ENCODE measurements around the gene CAD. TPM values are rescaled to one million over a fixed set of nuclear protein-coding genes. Genes with fewer than 3 reads are reported as not detected.

Gene CAD
- total RNA-seq, 1 donor from 2014 or later: 51.2 TPM

DNA sequence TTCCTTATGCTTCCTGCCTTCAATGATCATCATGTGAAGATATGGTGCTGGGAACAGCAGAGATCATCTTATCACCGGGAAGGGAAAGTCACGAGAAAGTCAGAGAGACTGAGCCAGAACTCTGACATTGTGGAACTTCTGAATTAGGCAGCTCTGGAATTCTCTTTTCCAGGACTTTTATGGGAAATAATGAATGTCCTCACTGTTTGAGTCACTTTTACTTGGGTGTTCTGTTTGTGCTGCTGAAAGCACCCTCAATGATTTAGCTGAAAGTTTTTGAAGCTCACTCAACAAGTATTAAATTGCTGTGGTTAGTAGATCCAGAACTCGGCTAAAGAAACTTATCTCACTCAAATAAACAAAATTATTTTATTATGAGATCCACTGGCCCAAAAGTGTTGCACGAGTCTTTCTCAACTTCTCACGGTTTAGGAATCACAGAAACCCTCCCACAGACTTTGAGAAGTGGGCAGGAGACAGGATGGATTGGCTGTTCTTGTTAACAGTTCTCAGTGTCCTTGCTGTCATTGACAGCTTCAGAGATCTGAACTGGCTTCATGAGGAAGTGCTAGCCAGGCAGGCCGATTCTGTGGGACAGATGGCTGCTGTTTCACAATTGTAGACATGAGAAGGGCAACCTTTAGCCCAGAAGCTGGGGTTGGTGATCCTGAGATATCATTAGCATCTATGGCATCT, 31.7 kb upstream of the CAD start:
- no peak for TF ChIP-seq EZH2 (IDR thresholded peaks at IDR 0.05; ENCODE audit: insufficient read depth, low read length)
- TF ChIP-seq, protein P1, sequence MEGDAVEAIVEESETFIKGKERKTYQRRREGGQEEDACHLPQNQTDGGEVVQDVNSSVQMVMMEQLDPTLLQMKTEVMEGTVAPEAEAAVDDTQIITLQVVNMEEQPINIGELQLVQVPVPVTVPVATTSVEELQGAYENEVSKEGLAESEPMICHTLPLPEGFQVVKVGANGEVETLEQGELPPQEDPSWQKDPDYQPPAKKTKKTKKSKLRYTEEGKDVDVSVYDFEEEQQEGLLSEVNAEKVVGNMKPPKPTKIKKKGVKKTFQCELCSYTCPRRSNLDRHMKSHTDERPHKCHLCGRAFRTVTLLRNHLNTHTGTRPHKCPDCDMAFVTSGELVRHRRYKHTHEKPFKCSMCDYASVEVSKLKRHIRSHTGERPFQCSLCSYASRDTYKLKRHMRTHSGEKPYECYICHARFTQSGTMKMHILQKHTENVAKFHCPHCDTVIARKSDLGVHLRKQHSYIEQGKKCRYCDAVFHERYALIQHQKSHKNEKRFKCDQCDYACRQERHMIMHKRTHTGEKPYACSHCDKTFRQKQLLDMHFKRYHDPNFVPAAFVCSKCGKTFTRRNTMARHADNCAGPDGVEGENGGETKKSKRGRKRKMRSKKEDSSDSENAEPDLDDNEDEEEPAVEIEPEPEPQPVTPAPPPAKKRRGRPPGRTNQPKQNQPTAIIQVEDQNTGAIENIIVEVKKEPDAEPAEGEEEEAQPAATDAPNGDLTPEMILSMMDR (IDR thresholded peaks at IDR 0.05; ENCODE audit: insufficient read depth, low read depth, low read length): no peak
- Mint-ChIP-seq H3K27ac (ENCODE audit: unreplicated experiment) (no peak overlapping the region), H3K9me3 (ENCODE audit: unreplicated experiment) (peaks cover 4% of the 10 kb centered on the region), H3K36me3 (ENCODE audit: low read depth, unreplicated experiment) (no peaks in the 10 kb centered on the region), H3K27me3 (ENCODE audit: low read depth, unreplicated experiment) (peaks cover 4% of the 10 kb centered on the region), H3K4me3 (ENCODE audit: unreplicated experiment) (no peak overlapping the region), H3K4me1 (ENCODE audit: low read depth, unreplicated experiment) (peaks cover 11% of the 10 kb centered on the region)
- Histone ChIP-seq H3K9ac (ENCODE audit: low read length) (no peak overlapping the region), H3K36me3 (ENCODE audit: insufficient read depth, low read length) (no peaks in the 10 kb centered on the region), H2AFZ (ENCODE audit: low read depth, low read length) (no peak overlapping the region), H3K79me2 (ENCODE audit: insufficient read depth, low read length) (no peaks in the 10 kb centered on the region), H3K27me3 (ENCODE audit: insufficient read depth, low read length) (peaks cover 5% of the 10 kb centered on the region), H3K4me2 (ENCODE audit: low read length) (no peak overlapping the region), H4K20me1 (ENCODE audit: insufficient read depth, low read length) (no peaks in the 10 kb centered on the region), H3K4me1 (ENCODE audit: insufficient read depth, low read length) (no peaks in the 10 kb centered on the region), H3K4me3 (ENCODE audit: insufficient read depth, low read depth, low read length) (no peak overlapping the region), H3K27ac (ENCODE audit: low read depth, low read length) (no peak overlapping the region), H3K9me3 (ENCODE audit: insufficient read depth, low read depth, low read length) (no peaks in the 10 kb centered on the region)
- DNase-seq (ENCODE audit: low read depth): peak; percentile 71
- no peak for FAIRE-seq

- Histone ChIP-seq H3K79me2 (ENCODE audit: insufficient read depth, low read length) (no peaks in the 10 kb centered on the region), H3K36me3 (ENCODE audit: insufficient read depth, low read length) (no peaks in the 10 kb centered on the region), H3K4me2 (ENCODE audit: low read length) (no peak overlapping the region), H3K27ac (ENCODE audit: low read depth, low read length) (no peak overlapping the region), H3K4me3 (ENCODE audit: insufficient read depth, low read depth, low read length) (no peak overlapping the region), H3K9me3 (ENCODE audit: insufficient read depth, low read depth, low read length) (no peaks in the 10 kb centered on the region), H3K9ac (ENCODE audit: low read length) (no peak overlapping the region), H4K20me1 (ENCODE audit: insufficient read depth, low read length) (no peaks in the 10 kb centered on the region), H3K4me1 (ENCODE audit: insufficient read depth, low read length) (no peaks in the 10 kb centered on the region), H2AFZ (ENCODE audit: low read depth, low read length) (no peak overlapping the region), H3K27me3 (ENCODE audit: insufficient read depth, low read length) (peaks cover 5% of the 10 kb centered on the region)
- H3K4me3 Mint-ChIP-seq (ENCODE audit: unreplicated experiment): no peak overlapping the region
- FAIRE-seq (no peak), DNase-seq (ENCODE audit: low read depth) (no peak)
- H3K27ac Mint-ChIP-seq (ENCODE audit: unreplicated experiment): no peak overlapping the region
- H3K27me3 Mint-ChIP-seq (ENCODE audit: low read depth, unreplicated experiment): peaks cover 2% of the 10 kb centered on the region
- no peak for TF ChIP-seq EZH2 (IDR thresholded peaks at IDR 0.05; ENCODE audit: insufficient read depth, low read length)
- TF ChIP-seq, protein P1 (IDR thresholded peaks at IDR 0.05; ENCODE audit: insufficient read depth, low read depth, low read length): no peak
- H3K9me3 Mint-ChIP-seq (ENCODE audit: unreplicated experiment): no peaks in the 10 kb centered on the region
- H3K36me3 Mint-ChIP-seq (ENCODE audit: low read depth, unreplicated experiment): no peaks in the 10 kb centered on the region
- H3K4me1 Mint-ChIP-seq (ENCODE audit: low read depth, unreplicated experiment): peaks cover 11% of the 10 kb centered on the region
Observed at GRCh38 chr2:27186613-27187345, 30.4 kb upstream of the CAD start.

GRCh38 chr2:27189989-27190388, 27.2 kb upstream of the CAD start:
- Histone ChIP-seq H3K4me1 (ENCODE audit: insufficient read depth, low read length) (no peaks in the 10 kb centered on the region), H4K20me1 (ENCODE audit: insufficient read depth, low read length) (no peaks in the 10 kb centered on the region), H3K4me2 (ENCODE audit: low read length) (no peak overlapping the region), H3K4me3 (ENCODE audit: insufficient read depth, low read depth, low read length) (no peak overlapping the region), H3K36me3 (ENCODE audit: insufficient read depth, low read length) (no peaks in the 10 kb centered on the region), H3K27me3 (ENCODE audit: insufficient read depth, low read length) (peaks cover 13% of the 10 kb centered on the region), H3K27ac (ENCODE audit: low read depth, low read length) (no peak overlapping the region), H3K9ac (ENCODE audit: low read length) (no peak overlapping the region), H3K9me3 (ENCODE audit: insufficient read depth, low read depth, low read length) (no peaks in the 10 kb centered on the region), H3K79me2 (ENCODE audit: insufficient read depth, low read length) (no peaks in the 10 kb centered on the region), H2AFZ (ENCODE audit: low read depth, low read length) (no peak overlapping the region)
- no peaks in the 10 kb centered on the region for H3K9me3 Mint-ChIP-seq (ENCODE audit: unreplicated experiment)
- peaks cover 8% of the 10 kb centered on the region for H3K4me1 Mint-ChIP-seq (ENCODE audit: low read depth, unreplicated experiment)
- no peak overlapping the region for H3K27ac Mint-ChIP-seq (ENCODE audit: unreplicated experiment)
- DNase-seq (ENCODE audit: low read depth) (no peak), FAIRE-seq (no peak)
- TF ChIP-seq, protein P1 (IDR thresholded peaks at IDR 0.05; ENCODE audit: insufficient read depth, low read depth, low read length): no peak
- no peak for TF ChIP-seq EZH2 (IDR thresholded peaks at IDR 0.05; ENCODE audit: insufficient read depth, low read length)
- H3K27me3 Mint-ChIP-seq (ENCODE audit: low read depth, unreplicated experiment): no peaks in the 10 kb centered on the region
- H3K4me3 Mint-ChIP-seq (ENCODE audit: unreplicated experiment): no peak overlapping the region
- no peaks in the 10 kb centered on the region for H3K36me3 Mint-ChIP-seq (ENCODE audit: low read depth, unreplicated experiment)

Measured in astrocyte (in vitro differentiated cells and primary cell).